Inflammatory macrophage treated with lipopolysaccharide for 4 hours (primary cell): Measurements from ENCODE around the gene FBXO10.

ENCODE experiments used
- DNase-seq: peaks from one replicate; pipeline ENCODE4 v3.0.0-alpha.2; 2020

The FBXO10 gene

DNA sequence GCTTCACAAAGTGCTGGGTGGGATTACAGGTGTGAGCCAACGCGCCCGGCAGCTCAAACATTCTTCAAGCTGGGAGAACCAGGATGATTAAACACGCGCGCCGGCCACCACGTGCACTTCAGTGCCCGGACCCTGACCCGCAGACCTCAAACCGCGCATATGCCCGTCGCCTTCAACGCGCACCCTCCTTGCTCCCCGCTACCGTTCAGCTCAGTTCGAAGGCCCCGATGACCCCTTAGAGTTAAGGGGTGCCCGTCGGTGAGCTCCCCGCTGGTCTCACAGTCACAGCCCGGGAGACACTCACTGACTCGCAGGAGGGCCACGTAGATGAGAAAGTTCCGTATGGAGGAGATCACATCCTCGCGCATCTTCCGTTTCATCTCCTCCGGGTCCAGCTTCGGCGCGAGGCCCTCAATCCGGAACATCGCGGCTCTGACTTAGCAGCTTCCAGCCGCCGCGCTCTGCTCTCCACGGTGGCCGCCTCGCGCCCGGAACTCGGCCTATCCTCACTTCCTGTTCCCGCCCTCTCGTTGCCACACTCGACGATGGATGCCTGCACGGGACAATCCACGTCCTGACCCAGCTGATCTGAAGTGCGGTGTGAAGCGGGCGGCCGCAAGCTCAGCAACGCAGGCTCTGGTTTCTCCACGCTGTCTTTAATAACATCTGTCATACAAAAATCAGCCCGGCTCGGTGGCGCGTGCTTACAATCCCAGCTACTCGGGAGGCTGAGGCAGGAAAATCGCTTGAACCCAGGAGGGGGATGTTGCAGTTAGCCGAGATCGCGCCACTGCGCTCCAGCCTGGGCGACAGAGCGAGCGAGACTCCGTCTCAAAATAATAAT lies 16.1 kb upstream of the FBXO10 start, which contains the start of gene TOMM5:
Gene TOMM5, minus strand, starts transcription at position 490 of the 844 bp plus-strand sequence. Its CDS starts 65 bp downstream, at position 425.
- DNase-seq, result peak; percentile 92

DNA sequence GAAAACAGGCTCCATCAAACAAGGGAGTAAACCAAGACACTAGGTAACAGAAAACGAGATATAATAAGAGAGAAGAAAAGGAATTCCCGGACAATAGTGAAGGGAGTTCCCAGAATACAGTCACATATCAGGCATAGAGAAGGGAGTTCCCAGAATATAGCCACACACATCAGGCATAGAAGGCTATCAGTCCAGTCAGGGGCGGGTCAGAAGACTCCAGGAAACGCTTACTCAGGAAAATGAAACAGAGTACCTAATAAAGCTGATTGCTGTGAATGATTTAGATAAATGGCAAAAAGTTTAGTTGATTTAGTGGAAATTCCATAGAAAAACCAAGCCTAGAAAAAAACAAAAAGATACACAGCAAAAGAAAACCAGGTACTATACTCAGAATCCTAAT lies 11.3 kb upstream of the FBXO10 start:
- no peak for DNase-seq

DNA sequence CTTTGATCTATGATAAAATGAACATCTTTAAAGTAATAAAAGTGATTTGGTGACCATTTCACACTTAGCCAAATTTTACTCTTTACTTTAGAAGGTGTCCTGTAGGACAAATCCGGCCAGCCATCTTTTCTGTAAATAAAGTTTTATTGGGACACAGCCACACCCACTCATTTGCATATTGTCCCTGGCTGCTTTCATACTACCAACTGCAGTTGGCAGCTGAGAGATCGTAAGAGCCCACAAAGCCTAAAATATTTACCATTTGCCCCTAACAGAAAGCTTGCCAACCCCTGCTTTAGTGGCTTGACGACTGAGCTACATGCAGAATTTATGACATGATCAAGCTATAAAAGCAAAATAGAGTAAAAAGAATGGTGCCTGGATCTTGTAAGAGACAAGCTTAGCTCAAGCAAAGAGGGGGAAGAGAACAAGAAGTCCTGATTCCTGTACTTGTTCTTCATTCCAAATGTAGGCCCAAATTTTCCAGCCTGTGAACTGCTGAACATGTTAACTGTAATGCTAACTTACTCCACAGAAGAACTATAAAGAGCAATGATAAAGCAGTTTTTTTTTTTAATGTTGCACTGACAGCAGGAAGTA lies 7.4 kb upstream of the FBXO10 start:
- DNase-seq, result no peak

DNA sequence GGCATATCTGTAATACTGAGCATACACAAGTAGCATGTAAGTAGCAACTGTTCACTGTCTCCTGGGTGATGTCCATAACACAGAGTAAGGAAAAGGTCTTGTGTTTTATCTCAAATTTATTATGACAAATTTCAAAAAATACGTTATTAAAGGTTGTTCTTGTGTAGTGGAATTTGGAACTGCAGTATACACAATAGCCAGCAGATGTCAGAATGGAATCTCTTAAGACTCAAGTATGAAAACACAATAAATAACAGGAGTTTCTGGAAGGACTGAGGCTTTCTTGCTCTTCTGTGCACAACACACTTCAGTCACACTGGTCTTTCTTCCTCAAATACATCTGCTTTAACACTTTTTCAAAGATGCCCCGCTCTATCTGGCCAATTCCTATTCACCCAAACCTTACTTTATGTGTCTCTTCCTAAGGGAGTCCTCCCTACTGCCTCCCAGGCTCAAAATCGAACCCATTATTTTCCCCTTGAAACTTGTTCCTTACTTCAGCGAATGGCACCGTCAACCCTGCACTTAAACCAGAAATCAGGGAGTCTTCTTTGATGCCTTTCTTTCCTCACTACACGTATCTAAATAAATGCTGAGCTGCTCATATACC lies 6.5 kb upstream of the FBXO10 start:
- DNase-seq, result peak; percentile 52

DNA sequence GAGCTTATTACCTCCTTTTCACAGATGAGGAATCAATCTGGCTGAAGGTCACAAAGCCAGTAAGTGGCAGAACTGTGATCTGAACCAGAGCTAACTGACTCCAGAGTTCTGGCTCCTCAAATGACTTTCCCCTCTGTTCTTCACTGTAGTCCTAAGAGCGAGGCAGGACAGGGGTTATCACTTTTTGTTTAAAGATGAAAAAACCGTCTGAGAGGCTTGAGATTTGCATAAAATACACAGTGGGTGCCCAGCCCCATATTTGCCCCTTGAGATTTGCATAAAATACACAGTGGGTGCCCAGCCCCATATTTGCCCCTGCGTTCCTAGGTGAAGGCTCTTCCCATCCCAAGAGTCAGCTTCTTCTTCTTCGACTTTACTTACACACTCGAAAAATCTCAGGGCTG lies 667 bp downstream of the FBXO10 start:
- DNase-seq, result no peak

DNA sequence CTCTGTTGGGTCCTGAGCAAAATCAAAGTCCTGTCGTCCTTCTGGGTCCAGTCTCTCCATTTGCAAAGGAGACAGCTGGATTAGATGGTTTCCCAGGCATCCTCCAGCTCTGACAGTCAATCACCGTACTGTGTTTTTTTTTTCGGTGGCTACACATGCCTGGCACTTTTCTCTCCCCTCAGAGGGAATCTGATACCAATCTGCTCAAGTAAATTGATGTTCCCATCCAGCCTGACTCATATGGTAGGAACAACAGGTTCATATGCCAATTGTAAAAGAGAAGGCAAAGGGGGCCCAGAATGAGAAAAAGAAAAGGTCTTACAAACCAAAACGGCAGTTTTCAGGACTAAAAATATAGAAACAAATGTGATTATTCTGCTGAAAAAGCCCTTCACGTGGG lies 1.2 kb downstream of the FBXO10 start:
- no peak for DNase-seq

DNA sequence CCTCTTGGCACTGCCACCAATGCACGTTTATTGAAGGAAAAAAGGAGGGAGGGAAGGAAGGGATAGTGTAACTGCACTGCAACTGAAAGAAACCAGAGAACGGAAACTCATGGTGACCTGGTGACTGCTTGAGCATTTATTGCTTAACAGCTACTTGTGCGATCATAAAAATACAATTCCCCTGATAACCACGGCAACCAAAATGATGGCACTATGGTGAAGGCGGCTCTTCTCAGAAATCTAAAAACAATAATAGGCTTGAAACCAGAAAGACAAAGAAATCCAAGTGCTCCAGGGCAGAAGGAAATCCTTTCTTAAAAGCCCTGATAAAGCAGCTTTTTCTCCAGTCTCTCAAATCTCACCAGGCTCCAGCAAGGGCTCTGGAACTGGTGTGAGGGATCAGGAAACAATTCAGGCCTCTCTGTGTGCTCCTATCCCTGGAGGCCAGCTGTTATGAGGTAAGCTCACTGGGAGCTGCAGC lies 1.9 kb downstream of the FBXO10 start:
- peak; percentile 32 for DNase-seq

DNA sequence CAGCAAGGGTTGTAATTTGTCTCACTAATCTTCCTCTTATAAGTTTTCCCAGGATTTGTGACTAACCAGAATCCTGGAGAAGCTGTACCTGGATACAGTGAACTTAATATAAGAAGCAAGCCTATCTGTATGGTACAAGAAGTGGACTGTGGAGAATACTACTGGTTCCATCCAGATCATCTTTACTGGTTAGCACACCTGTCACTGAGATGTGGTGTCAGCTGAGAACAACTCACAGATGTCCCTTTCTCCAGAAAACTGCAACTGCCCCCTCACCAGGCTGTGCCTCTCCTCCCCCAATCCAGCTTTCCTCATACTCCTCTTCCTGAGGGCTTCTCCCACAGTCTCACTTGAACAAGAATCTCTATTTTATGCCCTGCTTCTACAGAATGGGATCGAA lies 4.9 kb downstream of the FBXO10 start:
- no peak for DNase-seq

DNA sequence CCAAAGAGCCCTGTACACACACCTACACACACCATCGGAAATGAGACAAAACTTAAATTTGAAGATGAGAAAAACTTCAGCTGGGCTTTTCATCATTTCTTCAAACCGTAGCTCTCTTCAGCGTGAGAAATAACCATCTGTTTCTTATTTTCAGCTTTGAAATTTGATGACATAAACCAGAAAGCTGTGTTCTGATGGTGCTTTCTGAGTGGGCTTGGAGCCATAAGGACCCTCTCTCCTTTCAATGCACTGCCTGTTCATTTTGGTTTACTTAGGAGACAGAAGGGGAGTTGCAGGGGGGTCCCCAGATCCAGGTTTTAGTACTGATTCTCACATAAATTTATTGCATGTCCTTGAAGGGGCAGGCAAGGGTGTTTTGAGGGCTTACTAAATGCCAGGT lies 9.5 kb downstream of the FBXO10 start:
- DNase-seq, result no peak

DNA sequence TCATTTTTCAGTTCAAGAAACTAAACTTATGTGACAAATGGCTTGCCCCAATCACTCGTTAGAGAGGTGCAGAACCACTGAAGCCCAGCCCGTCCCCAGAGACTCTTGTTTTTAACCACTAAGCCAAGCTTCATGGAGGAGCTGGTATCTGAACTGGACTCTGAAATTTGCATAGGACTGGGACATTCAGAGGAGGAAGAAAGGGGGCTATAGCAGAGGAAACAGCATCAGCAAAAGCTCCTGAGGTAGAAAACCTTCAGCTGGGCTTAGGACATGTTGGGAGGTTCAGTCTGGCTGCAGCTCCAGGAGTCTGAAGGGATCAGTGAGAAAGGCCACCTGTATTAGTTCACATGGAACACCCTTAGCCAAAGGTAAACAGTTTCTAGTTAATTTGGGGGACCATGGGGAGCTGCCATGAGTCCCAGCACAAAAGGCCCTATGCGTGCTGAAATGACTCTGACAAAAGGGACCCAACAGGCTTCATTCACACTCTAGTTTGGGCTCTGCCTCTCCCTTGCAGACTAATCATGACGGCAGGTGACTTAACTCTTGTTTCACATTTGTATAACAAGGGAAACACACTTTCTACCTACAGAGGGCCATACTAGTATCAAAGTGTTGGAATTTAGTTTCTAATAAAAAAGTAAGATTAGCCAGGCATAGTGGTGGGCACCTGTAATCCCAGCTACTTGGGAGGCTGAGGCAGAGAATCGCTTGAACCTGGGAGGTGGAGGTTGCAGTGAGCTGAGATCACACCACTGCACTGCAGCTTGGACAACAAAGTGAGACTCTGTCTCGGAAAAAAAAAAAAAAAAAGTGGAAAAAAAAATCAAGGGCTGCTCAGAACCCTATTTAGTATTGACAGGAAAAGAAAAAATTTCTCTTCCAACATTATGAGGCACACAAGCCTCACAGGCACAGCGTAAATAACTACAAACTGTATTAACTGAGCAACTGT lies 10.2 kb downstream of the FBXO10 start:
- DNase-seq, result no peak

DNA sequence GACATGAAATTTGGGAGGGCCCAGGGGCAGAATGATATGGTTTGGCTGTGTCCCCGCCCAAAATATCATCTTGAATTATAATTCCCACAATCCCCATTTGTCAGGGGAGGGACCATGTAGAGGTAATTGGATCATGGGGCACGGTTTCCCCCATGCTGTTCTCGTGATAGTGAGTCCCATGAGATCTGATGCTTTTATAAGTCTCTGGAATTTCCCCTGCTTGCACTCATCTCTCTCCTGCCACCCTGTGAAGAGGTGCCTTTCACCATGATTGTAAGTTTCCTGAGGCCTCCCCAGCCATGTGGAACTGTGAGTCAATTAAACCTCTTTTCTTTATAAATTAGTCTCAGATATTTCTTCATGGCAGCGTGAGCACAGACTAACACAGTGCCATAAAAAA lies 11.3 kb downstream of the FBXO10 start:
- no peak for DNase-seq

DNA sequence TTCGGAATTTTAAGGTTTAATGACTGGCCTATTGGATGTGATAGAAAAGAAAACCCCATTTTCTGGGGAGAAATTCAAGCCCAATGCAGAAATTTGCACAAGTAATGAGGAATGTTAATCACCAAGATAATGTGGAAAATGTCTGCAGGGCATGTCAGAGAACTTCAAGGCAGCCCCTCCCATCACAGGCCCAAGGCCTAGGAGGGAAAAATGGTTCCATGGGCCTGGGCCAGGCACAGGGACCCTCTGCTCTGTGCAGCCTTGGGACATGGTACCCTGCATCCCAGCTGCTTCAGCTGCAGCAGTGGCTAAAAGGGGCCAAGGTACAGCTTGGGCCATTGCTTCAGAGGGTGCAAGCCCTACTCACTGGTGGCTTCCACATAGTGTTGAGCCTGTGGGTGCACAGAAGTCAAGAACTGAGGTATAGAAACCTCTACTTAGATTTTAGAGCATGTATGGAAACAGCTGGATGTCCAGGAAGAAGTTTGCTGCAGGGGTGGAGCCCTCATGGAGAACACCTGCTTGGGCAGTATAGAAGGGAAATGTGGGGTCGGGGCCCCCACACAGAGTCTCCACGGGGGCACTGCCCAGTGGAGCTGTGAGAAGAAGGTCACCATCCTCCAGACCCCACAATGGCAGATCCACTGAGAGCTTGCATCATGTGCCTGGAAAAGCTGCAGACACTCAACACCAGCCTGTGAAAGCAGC lies 12.2 kb downstream of the FBXO10 start:
- DNase-seq, result no peak

DNA sequence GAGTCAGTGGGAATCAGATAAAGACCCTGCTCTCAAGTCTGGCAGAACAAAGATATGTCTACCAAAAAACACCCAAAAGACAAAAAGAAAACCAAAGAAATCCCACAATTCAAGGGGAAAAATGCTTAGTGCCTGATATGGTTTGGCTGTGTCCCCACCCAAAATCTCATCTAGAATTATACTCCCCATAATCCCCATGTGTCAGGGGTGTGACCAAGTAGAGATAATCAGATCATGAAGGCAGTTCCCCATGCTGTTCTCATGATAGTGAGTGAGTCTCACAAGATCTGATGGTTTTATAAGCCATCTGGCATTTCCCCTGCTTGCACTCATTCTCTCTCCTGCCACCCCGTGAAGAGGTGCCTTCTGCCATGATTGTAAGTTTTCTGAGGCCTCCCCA lies 13.4 kb downstream of the FBXO10 start:
- no peak for DNase-seq

DNA sequence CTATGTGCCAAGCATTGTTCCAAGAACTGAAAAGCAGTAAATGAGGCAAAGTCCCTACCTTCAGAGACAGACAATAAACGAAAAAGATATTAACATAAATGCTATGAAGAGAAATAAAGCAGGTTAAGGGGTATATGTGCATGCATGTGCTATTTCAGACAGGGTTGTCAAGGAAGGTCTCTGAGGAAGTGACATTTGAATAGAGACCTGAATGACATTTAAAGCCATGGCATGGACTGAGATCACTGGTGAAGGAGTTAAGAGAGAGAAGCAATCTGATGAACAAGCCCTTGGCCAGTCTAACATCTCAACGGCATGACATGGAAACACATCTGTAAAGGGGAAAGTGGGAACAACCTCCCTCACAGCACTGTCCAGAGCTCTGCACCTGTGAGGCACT lies 14.5 kb downstream of the FBXO10 start:
- DNase-seq, result no peak

DNA sequence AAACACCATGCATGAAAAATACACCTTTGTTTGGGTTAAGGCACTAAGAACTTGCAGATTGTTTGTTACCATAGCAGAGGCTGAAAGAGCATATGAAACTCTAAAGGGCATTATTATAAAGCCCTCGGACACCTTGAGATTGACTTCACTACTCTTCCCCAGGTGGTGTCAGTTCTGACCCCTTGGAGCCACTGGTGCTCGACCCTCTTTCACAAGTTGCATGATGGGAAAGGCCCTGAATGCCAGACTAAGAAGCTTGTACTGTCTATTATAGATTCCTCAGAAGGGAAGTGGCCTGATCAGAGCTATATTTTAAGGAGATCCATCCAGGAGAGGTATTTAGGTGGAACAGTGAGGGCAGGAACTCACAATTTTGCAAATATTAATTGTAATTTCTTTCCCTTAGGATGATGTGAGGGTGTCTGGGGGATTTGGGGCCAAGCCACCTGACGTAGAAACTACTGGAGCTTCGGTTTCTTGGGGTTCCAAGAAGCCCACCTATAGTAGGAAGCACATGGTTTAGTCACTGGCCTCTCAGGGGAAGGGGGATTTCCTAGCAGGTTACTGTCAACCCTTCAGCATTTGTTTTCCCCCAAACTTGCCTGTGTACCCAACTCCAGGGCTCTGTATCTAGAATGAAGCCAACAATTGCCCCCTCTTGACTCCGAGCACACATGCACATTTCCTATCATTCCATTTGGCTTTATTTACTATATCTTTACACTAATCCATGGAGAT lies 16.2 kb downstream of the FBXO10 start:
- no peak for DNase-seq

DNA sequence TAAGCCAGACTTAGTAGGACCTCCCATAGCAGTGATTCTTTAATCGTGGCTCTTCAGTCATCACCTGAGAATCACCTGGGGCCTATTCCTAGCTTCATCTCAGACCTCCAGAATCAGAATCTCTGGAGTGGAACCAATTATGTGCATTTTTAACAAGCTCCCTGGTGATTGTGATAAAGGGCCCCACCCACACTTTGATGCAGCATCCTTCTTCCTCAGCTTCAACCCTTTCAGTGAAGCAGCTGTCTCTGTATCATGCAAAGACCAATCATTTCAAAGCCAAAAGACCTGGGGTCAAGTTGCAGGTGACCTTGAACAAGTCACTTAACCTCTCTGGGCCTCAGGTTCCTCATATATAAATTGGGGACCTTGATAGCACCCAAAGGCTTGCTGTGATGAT lies 17.1 kb downstream of the FBXO10 start:
- DNase-seq, result no peak

DNA sequence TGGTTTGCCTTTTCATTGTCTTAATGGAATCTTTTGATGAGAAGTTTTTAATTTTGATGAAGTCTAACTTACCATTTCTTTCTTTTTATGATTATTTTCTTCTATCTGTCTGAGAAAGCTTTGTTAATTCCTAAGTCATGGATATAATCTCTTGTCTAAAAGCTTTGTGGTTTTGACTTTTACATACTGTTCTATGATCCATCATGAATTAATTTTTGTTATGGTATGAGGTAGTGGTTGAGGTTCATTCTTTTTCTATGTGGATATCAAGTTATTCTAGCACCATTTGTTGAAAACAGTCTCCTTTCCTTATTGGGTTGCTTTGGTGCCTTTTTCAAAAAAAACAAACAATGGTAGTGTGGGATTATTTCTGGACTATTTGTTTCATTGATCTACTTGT lies 20.4 kb downstream of the FBXO10 start:
- no peak for DNase-seq

DNA sequence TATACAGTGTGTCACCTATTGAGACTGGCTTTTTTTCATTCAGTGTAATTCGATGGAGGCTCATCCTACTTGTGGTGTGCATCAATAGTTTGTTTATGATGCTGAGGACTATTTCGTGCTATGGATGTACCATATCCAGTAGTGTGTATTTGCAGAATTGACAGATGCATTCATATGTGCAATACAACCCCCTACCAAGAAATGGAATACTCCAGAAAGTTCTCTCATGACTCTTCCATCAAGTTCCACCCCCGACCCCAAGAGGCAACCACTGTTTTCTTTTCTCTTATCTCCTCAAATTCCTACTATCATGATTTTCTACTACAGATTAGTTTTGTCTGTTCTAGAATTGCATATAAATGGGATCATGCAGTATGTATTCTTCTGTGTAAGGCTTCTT lies 21.9 kb downstream of the FBXO10 start:
- DNase-seq, result no peak

DNA sequence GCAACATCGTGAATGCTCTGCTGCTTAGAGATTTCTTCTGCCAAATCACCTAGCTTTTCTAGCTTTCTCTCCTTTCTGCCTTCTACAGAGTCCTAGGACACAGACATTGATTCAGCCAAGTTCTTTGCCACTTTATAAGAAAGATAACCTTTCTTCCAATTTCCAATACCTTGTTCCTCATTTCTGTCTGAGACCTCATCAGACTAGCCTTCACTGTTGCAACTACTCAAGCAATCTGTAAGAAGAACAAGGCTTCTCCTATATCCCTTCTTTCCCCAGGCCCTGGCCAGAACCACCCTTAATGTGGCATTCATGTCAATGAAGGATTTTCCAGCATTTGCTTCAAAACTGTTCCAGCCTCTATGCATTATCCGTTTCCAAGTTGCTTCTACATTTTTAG lies 24.3 kb downstream of the FBXO10 start:
- peak; percentile 46 for DNase-seq

DNA sequence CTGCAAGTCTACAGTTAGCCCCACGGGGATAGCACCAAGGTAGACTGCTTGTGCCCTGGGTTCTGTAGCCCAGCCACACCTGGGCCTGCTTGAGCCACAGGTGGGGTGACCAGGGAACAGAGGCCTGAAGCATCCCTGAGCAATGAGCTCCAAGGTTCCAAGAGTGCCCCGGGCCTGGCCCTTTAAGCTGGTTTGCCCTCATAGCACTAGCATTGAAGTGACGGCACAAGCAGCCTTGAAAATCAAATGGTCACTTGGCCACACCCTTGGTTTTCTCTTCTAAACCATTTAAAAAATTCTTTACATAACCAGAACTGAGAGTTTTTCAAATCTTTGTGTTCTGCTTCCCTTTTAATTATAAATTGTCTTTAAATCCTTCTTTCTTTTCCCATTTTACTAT lies 24.7 kb downstream of the FBXO10 start:
- DNase-seq, result no peak

DNA sequence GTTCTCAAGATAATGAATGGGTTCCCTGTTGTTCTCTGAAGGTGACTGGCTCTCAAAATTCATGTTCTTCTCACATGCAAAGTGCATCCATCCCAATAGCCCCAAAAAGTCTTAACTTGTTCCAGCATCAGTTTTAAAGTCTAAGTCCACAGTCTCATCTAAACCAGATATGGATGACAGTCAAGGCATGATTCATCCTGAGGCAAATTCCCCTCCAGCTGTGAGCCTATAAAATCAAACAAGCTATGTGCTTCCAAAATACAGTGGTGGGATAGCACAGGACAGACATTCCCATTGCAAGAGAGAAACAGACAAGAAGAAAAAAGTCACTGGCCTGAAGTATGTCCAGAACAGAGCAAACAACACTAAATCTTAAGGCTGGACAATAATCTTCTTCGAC lies 25.4 kb downstream of the FBXO10 start:
- DNase-seq, result no peak
